ENCODE measurements around the gene PKP1.

The PKP1 gene

GRCh38 chr1:201331166-201331565, 47.9 kb downstream of the PKP1 start:
- DNase-seq: no peak

GRCh38 chr1:201332021-201332420, 48.7 kb downstream of the PKP1 start:
- no peak for DNase-seq

DNA sequence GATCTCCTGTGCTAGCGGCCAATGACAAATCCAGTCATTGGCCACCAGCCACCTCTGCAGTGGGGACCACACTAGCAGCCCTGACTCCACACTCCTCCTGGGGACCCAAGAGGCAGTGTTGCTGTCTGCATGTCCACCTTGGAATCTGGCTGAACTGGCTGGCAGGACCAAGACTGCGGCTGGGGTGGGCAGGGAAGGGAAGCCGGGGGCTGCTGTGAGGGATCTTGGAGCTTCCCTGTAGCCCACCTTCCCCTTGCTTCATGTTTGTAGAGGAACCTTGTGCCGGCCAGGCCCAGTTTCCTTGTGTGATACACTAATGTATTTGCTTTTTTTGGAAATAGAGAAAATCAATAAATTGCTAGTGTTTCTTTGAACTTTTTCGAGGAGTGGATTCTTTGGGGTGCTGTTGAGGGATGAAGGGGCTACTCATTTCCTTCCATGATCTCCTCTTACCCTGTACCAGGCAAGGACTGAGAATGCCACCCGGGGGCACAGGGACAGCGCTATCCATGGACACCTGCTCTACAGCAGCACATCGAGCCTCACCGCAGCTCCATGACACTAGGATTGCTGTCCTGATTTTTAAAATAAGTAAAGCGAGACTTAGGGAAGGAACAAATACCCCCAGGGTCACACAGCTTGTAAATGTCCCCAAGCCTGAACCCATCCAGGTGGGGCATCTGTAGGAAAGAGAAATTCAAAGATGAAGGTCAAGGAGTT, 49.5 kb downstream of the PKP1 start:
- no peak for DNase-seq

DNA sequence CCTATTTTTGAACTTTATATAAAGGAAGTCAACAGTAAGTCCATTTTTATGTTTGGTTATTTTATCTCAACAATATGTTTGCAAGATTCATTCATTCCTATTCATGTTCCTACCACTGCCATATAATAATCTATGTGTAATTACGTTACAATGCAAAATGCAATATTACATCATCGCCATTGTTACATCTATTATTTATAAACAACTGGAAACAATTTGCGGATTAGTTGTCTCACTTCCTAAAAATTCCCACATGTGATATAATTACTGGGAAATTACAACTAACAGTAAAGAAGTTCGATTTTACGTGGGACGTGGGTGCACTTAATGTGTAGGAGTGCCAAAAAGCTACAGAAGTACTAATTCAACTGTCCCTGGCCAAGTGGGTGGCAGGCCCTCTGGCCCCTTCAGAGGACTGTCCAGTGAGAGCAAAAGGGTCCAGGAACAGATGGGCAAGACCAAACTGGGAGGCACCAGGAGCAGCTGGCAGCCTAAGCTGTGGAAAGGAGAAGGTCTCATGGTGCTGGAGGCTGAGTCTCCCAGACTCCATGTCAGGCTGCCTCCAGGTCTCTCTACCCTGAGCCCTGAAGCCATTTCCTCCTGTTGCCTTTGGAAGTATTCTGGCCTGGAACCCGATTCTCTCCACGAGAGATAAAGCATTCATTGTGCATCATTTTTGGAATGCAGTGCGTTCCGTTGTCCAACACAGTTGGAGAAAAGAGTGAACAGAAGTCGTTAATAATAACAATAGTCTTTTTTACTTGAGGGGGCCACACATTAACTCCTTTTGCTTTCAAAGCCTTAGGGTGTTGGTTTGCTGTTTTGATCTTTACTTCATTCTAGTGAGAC, 51.2 kb downstream of the PKP1 start:
- no peak for DNase-seq

- no peak for DNase-seq
Measured at GRCh38 chr1:201335174-201335870, 52.0 kb downstream of the PKP1 start.

- DNase-seq: no peak
Measured at GRCh38 chr1:201335901-201336300, 52.6 kb downstream of the PKP1 start.

DNA sequence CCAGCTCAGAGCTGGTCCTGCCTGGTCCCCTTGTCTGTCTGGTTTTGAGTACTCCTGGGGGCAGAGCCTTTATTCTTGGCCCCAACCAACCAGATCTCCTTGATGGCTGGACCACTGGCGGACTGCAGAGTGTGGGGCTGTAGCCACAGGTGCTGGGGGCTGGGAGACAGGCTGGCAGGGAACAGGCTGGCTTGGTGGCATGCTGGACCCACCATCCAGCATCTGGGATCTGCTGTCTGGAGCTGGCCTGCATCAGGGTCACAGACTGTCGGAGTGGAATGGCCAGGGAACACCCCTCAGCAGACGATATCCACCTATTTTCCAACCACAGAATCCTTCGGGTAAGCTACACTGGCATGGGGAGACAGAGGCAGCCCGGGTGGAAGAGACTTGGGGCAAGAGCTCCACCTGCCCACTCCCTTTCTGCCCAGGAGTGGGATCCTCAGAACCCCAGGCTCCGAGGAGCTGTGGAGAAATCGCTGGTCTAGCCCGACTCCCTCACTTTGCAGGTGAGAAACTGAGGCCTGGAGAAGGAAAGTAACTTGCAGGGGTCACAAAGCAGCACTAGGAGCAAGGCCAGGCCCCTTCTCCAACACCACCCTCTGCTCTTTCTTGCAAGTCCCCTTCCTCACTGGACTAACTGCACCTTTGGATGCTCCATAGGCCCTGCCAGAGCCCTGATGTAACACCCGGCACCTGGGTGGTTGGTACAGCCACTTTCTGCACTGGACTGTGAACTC, 53.6 kb downstream of the PKP1 start:
- DNase-seq: no peak

- DNase-seq: no peak
Measured at GRCh38 chr1:201341377-201341776, 58.1 kb downstream of the PKP1 start.

DNA sequence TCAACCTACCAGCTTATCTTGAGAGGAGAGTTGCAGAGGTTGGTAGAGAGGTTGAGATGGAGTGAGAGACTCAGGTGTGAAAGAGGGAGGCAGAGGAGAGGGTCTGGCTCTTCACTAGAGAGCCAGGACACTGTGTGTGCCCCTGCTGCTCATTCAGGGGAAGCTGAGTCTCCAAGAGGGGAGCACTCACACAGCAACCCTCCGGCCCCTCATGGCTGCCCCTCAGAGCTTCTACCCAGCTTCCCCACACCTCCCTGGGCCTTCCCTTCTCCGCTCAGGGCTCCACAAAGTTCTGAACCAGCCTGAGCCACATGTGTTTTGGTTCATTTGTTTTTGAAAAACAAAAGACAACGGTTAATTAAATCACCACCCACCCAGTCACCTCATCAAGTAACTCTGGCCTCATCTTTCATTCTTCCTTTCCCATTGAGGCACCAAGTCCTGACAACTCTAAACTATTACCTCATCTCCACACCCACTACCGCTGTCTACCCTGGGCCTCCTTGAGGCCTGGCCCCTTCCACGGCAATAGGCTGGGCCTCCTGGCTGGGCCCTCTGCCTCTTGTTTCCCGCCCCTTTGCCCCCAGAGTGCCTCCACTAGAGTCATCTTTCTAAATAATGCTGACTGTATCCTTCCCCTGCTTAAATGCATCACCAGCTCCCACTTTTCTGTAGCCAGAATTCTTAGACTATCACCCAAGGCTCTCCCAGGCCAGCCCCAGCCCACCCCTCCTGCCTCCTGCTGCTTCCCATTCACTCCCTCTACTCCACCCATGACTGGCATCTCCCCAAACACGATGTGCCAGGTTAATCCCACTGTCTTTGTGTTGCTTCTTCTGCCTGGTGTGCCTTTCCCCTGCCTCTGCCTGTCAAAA, 61.1 kb downstream of the PKP1 start:
- DNase-seq: no peak

- DNase-seq: no peak
Measured at GRCh38 chr1:201345081-201345355, 61.7 kb downstream of the PKP1 start.

GRCh38 chr1:201346337-201346939, 63.1 kb downstream of the PKP1 start:
- DNase-seq: peak; percentile 33

GRCh38 chr1:201346987-201347386, 63.7 kb downstream of the PKP1 start:
- no peak for DNase-seq

DNA sequence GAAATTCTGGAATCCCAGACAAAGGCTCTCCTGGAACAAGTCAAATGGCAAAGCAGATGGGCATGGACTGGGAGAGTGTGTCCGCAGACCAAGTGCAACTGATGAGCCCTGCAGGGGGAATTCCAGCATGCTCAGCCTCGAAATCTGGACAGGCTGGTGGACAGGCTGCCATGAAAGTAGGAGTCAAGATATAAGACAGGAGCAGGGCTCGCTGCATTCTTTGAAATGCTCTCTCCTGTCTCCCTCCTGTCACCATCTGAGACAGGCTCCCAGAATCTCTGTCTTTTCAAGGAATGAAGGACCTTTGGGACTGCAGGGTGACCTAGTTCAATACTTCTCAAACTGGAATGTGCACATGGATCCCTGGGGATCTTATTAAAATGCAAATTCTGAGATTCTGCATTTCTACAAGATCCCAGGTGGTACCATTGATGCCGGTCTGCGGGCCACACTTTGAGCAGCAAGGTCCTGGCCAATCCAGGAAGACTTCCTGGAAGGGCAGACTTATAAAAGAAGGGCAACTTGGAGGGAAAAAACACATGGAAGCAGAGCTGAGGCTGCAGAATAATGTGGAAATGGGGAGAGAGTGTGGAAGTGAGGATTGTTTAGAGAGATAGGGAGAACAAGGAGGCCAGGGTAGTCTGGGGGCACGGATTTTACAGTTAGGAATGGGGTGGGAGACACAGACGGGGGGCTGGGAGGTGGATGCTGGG, 64.3 kb downstream of the PKP1 start:
- DNase-seq: no peak

DNA sequence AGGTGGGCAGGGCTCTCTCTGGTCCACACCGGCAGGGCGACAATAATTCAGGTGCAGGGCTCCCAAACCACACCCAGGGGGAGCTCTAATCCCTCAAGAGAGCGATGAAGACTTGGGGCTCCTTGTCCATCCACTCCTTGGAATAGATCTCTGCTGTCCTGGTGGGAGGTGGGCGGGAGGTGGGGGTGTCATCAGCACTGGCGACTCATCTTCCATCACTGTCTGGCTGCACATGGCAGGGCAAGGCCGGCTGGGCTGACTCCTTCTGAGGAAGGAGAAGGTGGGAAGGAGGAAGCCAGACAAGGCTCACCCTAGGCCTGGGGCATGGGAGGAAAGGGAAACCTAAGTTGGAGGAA, 64.9 kb downstream of the PKP1 start:
- peak; percentile 2 for DNase-seq

DNA sequence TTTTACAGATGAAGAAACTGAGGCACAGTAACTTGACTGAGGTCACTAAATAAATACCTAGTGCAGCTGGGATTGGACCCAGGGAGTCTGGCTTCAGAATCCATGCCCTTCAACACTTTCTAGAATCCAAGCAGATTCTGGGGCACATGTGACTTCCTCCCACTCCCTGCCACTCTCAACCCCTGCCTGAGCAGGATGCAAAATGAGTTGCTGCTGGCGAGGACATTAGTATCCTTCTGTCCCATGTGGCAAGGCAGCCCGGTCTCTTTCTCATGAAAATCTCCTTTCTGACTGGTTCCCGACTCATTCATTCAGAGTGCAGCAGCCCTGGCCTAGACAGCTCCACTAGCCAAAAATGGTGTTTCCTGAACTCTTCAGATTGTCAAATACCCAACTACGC, 65.8 kb downstream of the PKP1 start:
- DNase-seq: no peak

GRCh38 chr1:201350361-201350725, 67.0 kb downstream of the PKP1 start:
- no peak for DNase-seq

GRCh38 chr1:201350884-201351283, 67.6 kb downstream of the PKP1 start:
- no peak for DNase-seq

DNA sequence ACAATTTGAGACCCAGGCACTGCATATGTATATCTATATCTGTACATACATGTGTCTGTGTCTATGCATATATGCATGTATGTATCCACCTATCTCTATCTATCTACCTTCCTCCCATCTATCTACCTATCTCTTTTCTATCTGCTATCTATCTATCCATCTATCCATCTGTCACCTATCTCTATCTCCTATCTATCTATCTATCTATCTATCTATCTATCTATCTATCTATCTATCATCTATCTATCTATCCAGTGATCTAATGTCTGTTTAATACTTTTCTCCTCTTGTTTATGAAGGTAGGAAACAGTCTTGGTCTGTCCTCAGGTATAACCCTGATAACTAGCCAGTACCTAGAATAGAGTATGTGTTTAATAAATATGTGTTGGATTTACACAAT, 68.3 kb downstream of the PKP1 start:
- DNase-seq: no peak

DNA sequence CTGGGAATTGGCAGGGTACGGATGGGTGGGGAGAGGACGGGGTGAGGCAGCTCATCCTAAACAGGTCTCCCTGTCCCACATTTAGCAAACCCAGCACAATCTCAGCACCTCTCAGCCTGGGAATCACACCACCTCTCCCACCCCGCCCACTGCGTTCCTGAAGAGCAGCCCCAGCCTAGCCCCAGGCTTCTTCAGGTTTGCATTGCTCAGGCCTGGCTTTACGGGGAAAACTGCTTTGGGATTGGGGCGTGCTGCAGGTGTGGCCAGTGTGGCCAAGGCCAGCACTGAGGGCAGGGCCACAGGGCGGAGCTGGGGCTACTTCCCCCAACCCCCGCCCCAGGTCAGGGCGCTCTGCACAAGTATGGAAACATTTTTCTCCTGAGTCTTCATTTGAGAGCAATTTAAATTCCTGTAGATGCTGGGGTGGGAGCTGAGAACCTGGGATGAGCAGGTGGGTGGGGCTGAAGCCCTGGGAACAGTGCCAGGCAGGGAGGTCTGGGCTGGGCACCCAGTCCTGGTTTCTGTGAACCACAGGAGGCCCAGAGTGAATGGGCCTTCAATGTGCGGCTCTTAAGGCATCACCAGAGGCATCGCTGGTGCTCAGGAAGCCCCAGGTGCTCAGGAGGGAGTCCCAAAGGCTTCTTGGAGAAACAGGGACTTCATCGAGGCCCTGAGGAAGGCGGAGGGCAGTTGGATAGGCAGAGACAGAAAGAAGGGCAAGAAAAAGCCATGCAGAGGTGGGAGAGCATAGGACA, 70.1 kb downstream of the PKP1 start:
- no peak for DNase-seq

DNA sequence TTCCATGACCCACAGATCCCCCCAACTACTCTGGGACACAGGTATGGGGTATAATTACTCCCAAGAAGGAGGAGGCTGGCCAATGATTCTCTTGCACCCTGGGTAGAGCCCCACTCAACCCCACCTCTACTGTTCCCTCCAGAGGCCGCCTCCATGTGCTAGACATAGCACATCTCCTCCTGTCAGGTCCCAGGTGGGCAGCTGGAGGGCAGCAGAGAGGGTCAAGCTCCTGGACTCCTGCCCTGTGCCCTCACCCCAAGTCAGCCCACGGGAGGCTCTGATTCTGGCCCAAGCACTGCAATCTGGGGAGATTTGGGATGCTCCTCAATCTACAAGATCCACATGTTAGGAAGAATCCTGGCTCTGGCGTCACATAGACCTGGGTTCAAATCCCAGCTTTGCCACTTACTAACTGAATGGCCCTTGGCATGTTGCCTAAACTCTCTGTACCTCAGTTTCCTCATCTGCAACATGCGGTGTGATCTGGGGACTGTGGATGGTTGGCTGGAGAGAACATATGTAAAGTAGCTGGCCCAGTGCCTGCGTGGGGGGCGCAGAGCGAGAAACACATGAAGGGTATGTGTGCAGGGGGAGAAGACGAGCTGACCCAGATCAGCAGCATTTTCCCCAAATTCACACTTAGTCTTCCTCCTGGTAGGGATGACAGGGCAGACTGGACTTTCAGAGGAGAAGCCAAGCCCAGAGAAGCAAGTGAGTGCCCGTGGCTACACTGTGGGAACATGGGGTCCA, 71.0 kb downstream of the PKP1 start:
- DNase-seq: no peak

All from SHP77 treated with DMSO at 0.1 percent for 48 hours (cell line).